Measurements from ENCODE around the gene CNTFR.

CNTFR gene

DNA sequence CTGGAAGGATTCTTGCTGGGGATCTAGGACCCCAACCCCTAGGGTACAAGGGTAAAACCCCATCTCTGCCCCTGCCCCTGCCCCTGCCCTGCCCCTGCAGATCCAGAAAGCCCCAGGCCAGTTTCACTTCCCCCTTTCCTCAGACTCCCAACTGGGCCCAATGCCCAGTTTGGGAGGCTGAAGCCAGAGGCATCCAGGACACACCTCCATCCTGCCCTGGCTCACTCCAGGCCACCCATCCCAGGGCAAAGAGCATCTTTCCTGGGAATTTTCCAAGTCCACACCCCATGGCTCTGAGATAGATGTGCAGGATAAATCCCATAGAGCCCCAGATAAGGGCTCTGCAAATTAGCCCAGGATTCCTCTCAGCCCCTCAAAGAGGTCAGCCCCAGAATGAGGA is 17.4 kb downstream of the CNTFR start:
- no peak for DNase-seq (ENCODE audit: low spot score)

DNA sequence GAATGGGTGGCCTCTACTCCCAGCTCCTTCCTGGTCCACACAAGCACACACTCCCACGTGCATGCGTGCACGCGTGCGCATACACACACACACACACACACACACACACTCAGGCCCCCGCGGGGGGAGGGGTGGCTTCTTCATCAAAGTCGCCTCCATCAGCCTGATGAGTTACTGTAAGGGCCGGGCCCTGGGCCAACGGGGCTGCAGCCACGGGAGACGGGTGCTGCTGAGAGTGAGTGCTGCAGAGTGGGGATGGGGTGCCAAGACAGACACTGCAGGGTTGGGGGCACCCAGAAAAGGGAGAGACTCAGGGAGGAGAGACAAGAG is 18.1 kb downstream of the CNTFR start:
- no peak for DNase-seq (ENCODE audit: low spot score)

DNA sequence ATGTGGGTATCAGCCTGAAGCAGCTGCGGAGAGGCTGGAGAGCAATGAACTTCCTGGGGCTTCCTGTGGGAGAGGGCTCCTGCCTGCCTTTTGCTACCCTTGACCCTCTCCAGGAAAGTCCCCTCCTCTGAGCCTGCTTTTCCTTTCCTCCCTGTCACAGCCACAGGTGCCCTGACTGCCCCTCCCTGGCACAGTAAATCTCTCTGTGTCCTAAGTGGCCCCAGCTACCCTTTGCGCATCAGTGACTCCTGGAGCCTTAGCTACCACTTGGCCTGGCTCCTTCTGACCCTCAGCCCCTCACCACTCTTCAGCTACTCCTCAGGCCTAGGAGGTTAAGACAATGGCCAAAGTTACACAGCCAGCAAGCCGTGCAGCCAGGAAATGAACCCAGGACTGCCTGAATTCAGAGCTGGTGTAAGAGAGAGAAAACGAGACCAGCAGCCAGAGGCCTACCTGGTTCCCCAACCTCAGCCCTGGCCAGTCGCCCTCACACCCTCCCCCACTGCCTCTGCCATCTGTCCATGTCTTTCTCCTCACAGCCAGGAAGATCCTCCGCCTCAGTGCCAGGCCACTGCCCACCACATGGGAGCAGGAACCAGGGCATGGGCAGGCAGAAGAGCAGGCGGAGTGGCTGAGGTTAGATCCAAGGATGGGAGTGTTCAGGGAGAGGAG is 18.6 kb downstream of the CNTFR start:
- DNase-seq (ENCODE audit: low spot score) = no peak

DNA sequence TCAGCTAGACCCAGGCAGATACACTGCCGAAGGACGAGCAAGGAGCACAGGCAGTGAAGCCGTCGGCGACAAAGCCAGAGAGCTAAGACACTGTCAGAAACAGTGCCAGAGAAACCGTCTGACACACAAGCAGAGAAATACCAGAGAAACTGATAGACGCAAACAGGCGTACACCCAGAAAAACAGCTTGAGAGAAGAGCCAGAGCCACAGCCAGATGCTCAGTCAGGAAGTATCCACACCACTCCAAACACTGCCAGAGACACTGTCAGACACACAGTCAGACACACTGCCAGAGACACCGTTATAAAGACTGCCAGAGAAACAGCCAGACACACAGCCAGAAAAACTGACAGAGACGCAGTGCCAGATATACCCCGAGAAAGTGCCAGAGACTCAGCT is 19.1 kb downstream of the CNTFR start:
- DNase-seq (ENCODE audit: low spot score) = no peak

DNA sequence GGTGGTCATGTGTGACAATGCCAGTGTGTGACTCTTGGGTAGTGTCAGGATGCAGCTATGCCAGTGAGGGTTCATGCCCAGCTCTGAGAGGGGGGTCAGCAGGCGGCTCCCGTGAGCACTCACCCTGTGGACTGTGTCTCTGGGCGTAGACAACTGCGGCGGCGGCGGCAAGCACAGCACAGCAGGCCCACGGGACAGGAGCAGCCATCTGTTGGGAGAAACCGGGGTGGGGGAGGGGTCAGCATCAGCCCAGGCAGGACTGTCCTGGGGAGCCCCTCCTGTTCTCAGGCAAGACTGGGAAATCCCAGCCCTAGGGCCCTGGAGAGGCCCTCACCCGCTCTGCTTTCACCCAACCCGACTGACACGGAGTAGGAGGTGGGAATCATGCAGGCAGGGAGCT is 20.8 kb downstream of the CNTFR start:
- no peak for DNase-seq (ENCODE audit: low spot score)

DNA sequence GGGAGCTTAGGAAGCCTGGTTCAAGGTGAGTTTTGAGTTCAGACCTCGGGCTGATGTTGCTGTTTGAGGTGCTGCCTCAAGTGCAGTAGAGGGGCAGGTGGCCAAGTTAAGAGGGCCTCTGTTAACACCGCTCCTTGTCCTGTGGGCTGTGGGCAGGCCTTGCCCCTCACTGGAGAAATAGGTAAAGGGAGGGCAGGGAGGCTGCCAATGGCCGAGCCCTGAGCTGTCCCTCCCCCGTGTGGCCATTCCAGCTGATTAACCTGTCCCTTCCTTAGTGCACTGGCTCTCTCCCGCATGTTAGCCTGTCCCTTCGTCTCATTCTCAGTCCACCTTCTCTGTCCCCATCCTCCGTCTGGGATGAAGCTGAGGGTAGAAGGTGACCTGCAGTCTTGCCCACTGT is 21.4 kb downstream of the CNTFR start:
- DNase-seq (ENCODE audit: low spot score) = no peak

DNA sequence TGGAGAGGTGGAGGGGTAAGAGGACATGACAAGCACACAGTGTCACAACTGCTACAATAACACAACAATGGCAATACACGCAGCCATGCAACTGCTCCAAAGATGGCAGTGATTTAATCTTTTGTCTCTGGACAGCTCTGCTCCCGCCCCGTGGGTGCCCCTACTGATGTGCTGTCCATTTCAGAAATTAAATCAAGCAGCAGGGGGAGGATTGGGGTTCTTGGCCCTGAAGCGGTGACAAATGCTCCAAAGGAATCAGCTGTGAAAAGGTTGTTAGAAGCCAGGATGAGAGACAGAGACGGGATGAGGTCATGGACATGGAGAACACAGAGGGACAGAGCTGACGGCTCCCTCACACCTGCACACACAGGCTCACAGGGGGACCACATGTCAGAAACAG is 22.6 kb downstream of the CNTFR start:
- no peak for DNase-seq (ENCODE audit: low spot score)

DNA sequence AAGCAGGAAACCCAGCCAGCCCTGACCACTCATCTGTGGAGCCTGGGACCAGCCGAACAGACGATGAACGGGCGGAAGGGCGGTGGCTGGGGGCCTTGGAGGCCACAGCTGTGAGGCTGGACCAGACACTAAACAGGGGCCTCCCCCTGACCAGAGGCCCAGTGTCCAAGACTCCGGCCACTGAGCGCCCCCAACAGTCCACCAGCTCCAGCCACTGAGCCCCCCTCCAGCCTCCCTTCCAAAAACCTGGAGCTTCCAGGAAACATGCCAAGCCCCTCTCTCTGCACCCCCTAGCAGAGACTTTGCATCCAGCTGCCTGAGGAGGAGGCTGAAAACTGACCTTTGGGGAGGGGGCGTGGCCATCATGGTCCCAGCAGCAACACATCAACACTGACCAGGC is 23.2 kb downstream of the CNTFR start:
- DNase-seq (ENCODE audit: low spot score) = no peak

DNA sequence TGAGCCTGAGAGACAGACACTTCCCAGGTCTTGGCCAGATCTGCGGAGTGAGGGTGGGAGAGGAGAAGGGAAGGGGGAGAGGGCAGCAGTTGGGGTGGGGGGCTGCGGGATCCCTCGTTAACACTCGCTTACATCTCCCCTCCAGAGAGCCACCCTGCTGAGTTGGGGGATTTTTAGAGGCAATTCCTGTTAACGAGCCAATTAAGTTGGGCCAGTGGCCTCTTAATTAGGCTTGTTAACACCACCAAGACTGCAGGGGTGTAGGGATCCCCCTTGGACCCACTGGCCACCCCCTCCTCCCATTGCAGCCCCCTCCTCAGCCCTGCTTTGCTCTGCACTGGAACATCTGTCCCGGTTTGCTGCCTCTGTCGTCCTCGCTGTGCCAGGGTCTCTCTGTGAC is 23.7 kb downstream of the CNTFR start:
- no peak for DNase-seq (ENCODE audit: low spot score)

DNA sequence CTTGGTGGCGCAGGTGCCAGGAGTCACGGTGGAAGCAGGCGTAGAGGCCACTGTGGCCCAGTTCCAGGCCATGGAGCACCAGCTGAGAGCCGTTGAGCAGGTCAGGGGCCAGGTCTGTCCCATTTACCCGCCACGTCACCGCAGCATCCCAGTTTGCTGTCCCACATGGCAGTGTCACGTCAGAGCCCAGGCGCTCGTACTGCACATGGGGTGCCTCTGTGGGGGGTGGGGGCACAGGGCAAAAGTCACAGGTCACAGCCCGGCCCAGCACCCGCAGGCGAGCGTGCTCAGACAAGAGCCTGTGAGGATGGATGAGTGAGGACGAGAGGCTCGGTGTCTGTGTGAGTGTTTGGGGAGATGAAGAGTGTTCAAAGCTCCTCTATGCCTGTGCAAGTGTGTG is 24.9 kb downstream of the CNTFR start:
- no peak for DNase-seq (ENCODE audit: low spot score)

DNA sequence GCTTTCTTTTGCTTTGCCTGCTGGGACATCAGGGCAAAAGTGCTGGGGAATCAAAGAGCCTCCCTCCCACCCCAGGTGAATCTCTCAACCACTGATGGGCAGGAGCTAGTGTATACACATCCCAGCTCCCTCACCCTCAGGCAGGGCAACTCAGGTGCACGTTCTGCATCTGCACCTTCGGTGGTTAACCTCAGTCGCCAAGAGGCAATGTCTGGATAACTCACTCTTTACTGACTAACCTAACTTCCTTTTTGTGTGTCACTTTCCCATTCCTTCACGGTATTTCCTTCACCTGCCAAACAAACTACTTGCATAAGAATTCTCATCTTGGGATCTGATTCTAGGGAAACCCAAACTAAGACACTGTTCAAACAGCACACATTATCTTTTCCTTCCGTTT is 26.3 kb downstream of the CNTFR start:
- peak; percentile 58 for DNase-seq (ENCODE audit: low spot score)

DNA sequence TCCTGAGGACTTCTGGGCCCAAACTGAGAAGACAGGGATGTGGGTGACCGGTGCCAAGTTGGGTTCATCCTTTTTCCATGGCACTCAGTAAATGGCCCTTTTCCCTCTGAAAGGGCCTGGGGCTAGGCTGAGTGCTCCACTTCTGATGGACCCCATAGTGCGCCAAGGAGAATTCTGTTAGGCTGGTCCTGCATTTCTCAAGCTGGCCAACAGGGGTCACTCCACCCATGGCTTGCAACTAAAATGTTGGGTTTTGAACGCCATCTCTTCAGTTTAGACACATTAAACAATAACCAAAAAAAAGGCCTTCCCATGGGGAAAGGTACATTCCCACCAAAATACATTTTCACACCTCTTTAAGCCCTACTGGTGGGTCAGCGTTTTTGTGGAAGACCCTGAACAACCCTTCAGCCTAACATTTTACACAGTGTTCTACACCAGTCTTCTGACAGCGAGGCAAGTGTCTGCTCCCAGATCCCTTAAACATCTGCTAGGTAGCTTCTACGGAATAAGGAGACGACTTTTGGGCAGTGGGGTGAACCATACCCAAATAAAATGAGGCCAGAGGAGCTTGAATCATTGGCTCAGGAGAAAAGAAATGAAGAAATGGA is 27.3 kb downstream of the CNTFR start:
- no peak for DNase-seq (ENCODE audit: low spot score)

DNA sequence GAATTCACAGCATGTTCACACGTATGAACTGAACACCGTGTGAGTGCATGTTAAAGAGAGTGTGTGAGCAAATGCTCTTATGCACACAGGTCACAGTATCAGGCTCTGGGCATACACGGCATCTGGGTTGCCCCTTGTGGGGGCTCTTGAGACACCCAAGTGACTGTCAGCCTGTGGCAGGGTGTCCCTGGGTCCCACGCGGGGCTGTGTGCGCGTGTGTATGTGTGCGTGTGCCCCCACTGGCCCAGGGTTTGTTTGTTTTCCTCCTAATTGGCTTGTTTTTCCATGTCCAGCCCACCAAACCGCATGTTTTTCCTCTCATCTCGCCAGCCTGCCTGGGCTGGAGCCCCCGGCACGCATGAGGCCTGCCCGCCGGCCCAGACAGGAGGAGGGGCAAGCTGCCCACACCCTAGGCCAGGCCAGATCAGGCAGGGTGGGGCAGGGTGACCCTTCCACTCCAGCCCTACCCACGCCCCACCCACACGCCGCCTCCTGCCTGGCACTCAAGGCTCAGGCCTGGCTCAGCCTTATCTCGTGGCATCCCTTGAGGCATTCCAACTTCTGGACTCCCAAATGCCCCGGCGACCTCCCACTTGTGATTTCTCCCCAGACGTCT is 28.8 kb downstream of the CNTFR start:
- no peak for DNase-seq (ENCODE audit: low spot score)

DNA sequence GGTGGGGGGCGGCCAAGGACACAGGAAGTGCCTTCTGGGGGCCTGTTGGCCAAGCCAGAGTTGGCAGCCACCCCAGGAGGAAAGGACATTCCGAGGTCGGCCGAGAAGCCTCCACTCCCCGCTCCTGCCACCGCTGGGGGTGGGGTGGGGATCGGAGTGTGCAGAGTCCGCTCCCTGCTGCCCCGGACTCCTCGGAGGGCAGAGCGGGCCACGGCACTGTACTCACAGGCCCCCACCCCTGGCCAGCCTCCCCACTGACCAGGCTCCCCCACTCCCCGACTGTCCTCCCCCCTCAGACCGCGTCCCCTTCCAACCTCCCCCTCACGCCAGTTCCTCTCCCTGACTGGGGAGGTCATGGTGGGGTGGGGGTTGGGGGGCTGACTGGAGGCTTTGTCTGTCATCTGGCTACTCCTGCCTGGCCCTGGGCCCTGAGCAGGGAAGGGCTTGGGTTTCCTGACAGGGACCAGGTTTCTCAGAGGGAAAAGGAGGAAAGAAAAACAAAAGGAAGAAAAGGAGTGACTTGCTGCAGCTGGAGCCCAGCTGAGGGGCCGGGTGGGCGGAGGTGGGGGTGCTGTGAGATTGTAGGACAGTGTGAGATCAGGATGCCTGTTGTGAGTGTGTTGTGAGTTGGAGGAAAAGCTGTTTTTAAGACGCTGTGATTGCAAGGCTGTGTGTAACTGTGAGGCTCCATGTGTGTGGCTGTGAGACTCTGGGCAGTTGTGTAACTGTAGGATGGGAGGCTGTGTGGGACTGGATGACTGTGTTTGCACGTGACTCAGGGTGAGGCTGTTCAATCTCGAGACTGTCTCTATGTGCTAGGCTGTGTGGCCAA is 29.7 kb downstream of the CNTFR start:
- peak; percentile 44 for DNase-seq (ENCODE audit: low spot score)

DNA sequence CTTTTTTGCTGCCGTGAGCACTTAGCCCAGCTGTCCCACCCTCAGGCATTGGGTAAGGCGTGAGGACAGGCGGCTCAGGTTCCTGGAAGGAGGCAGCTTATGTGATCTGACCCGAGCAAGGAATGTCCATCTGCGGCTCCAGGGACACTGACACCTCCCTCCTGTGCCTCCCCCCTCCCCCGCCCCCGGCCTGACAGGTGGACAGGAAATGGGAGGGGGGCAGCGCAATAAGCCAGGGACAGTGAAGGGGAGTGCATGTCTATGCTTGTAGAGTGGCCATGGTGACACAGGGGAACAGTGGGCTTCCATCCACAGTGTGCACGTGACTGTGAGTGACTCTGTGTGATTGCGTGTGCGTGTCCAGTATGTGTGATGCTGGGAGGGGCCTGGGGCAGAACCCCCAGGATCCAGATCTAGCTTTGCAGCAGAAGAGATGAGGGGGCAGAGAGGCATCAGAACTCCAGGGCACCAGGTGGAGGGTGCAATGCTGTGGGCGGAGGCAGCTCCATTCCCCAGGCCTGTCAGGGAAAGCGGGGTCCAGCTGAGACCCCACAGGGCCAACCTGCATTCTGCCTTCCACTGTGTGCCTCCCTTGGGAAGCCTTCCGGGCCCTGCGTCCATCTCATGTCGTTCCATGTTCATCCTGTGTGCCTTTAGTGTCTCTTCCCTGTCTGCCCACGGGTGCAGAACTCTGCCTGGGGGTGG is 30.5 kb downstream of the CNTFR start:
- DNase-seq (ENCODE audit: low spot score) = no peak

DNA sequence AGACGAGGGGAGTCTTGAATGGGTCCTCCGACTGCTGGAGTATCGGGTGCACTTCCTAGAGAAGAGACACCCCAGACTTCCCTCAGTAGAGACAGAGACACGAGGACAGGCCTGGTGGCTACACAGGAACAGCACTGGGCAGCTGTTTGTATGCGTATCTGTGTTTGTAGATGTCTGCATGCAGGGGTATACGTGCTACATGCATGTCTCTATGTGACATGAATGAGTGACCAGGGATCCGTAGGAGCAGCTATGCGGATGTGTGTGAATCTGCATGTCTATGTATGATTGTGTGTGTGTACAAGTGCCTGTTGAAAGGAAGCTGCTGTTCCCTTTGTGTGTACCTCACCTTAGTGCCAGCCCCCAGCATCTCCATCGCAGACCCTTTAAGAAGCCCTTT is 31.2 kb downstream of the CNTFR start:
- DNase-seq (ENCODE audit: low spot score) = no peak

DNA sequence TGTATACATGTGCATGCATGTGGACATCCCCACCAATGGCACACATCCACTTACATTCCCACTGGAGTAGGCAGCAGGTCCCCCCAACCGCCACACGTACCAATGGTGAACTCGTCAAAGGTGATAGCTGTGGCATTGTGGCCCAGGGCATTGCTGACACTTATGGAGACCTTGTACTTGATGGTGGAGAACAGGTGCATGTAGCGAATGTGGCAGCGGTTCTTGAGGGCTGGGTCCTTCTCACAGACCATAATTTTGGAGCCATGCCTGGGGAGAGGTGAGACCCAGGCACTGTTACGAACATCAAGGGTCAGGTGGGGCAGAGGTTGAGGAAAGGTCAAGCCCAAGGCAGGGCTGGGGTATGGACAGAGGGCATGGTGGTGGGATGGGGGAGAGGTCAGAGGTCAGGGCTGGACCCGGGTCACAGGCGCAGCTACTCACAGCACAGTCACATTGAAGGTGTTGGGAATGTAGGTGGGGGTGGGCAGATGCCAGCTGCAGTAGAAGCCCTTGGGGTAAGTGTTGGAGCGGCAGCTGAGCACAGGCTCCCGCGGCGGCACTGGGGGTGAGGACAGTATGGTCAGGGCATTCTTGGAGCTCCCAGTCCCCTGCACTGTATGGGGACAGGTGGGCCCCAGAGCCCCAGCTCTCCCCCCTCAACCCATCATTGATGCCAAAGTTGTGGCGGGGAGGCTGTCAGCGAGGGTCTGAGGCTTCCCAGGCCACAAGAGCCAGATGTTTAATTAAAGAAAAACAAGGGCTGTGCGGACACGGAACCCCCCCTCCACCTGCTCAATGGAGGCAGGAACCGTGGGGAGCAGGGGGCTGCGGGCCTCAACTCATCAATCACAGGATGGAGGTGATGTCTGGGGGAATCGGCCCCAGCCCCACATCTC is 31.9 kb downstream of the CNTFR start:
- no peak for DNase-seq (ENCODE audit: low spot score)

DNA sequence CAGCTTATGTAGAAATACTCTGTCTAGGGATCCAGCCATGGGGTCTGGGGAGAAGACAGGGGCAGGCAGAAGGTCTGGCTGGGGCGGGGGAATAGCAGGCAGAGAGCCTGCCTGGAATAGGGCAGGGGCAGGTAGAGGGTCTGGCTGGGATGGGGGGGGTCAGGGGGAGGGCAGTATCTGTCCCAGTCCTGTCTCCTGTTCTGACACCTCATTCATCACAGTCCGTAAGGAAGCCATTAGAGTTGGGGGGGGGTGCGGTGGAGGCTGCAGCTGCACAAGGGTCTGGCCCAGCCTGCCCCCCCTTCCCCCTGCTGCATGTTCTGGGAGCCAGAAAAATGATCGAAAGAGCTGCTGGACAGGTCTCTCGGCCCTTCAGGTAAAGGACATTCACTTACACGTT is 32.6 kb downstream of the CNTFR start:
- DNase-seq (ENCODE audit: low spot score) = no peak

DNA sequence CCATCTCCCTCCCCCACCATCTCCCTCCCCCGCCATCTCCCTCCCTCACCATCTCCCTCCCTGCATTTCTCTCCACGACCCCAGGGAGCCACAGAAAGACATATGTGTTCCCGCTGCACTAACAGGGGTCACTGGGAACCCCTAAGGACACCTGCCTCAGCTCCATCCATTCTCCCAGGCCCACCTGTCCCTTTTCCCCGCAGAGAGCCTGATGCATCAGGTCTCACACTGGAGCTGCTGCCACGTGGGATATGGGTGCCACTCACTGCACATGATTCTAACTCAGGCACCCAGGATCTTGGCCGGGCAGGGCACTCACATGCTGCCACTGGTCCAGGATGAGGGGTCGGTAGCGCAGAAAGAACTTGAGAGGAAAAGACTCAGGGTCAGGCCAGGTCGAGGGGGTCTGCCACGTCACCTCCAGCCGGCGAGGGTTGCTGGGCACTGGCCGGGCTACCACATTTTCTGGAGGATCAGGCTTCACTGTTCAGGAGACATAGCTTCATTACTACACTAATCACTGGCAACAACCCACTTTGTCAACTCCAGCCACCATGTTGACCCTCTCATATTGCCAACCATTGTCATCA is 33.5 kb downstream of the CNTFR start:
- DNase-seq (ENCODE audit: low spot score) = no peak

DNA sequence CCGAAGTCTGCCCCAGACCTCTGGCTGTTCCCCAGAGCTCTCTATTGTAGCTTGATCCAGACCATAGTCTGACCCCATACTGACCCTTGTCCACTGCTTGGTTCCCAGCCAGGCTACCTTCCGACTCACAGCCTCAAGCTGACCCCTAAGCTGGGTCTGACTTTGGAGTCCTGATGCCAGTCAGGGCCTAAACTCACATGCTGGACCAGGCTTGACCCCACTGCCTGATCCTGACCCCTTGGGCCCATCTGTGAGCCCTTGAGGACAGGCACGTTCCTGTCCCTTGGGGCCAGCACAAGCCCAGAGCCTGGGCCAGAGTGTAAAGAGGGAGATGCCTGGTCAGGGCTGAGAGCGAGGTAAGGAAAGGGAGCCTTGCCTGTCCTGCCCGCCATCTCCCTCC is 34.0 kb downstream of the CNTFR start:
- no peak for DNase-seq (ENCODE audit: low spot score)

DNA sequence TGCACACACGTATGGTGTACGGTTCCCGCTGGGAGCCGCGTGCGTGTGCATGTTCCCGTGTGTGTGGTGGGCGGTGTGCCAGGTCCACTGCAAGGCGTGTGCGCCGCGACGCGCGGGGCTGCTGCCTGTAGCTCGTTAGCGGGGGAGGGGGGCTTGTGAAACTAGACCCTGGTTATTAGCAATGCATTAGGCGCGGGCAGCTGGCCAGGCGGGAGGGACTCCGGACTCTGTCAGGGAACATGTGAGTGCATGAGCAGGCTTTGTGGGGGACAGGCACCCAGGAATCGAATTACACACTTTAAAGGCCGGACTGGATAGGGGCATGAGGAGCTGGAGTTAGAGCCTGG is 34.5 kb downstream of the CNTFR start:
- no peak for DNase-seq (ENCODE audit: low spot score)
